ENCODE measurements around the gene RAB10. TPM values are rescaled to one million over a fixed set of nuclear protein-coding genes. Genes with fewer than 3 reads are reported as not detected.
"Not testable (repeated sequence)": the region's sequence is repeated elsewhere in the genome, so short reads cannot be mapped to it uniquely, and the experiment has no call there.

RAB10 gene
- total RNA-seq, 1 donor from 2014 or later = 192 TPM

- Histone ChIP-seq H3K27me3 (ENCODE audit: insufficient read depth, low read length) (no peaks in the 10 kb centered on the region), H3K9me3 (ENCODE audit: insufficient read depth, low read depth, low read length) (no peaks in the 10 kb centered on the region), H3K27ac (ENCODE audit: low read depth, low read length) (no peak overlapping the region), H3K9ac (ENCODE audit: low read length) (no peak overlapping the region), H3K4me3 (ENCODE audit: insufficient read depth, low read depth, low read length) (no peak overlapping the region), H2AFZ (ENCODE audit: low read depth, low read length) (no peak overlapping the region), H3K79me2 (ENCODE audit: insufficient read depth, low read length) (peaks cover 93% of the 10 kb centered on the region), H4K20me1 (ENCODE audit: insufficient read depth, low read length) (peaks cover 92% of the 10 kb centered on the region), H3K4me1 (ENCODE audit: insufficient read depth, low read length) (peaks cover 7% of the 10 kb centered on the region), H3K36me3 (ENCODE audit: insufficient read depth, low read length) (no peaks in the 10 kb centered on the region), H3K4me2 (ENCODE audit: low read length) (no peak overlapping the region)
- TF ChIP-seq CTCF (IDR thresholded peaks at IDR 0.05; ENCODE audit: insufficient read depth, low read depth, low read length) = peak; percentile 82
- no peak for TF ChIP-seq EZH2 (IDR thresholded peaks at IDR 0.05; ENCODE audit: insufficient read depth, low read length)
- Mint-ChIP-seq H3K4me1 (ENCODE audit: low read depth, unreplicated experiment) (peaks cover 17% of the 10 kb centered on the region), H3K9me3 (ENCODE audit: unreplicated experiment) (peaks cover 3% of the 10 kb centered on the region), H3K27me3 (ENCODE audit: low read depth, unreplicated experiment) (no peaks in the 10 kb centered on the region), H3K36me3 (ENCODE audit: low read depth, unreplicated experiment) (peaks cover 9% of the 10 kb centered on the region), H3K27ac (ENCODE audit: unreplicated experiment) (no peak overlapping the region), H3K4me3 (ENCODE audit: unreplicated experiment) (no peak overlapping the region)
- FAIRE-seq = no peak
- DNase-seq (ENCODE audit: low read depth) = no peak
Observed at GRCh38 chr2:26088038-26088643, 54.3 kb downstream of the RAB10 start.

GRCh38 chr2:26088931-26089330 is 55.0 kb downstream of the RAB10 start:
- not testable (repeated sequence) for H3K27ac ChIP-seq (ENCODE audit: low read depth, low read length); FAIRE-seq; H2AFZ ChIP-seq (ENCODE audit: low read depth, low read length); H3K4me3 ChIP-seq (ENCODE audit: insufficient read depth, low read depth, low read length); H3K4me1 ChIP-seq (ENCODE audit: insufficient read depth, low read length); H3K27ac Mint-ChIP-seq (ENCODE audit: unreplicated experiment); H3K4me2 ChIP-seq (ENCODE audit: low read length); H3K36me3 ChIP-seq (ENCODE audit: insufficient read depth, low read length); H3K4me3 Mint-ChIP-seq (ENCODE audit: unreplicated experiment); H3K27me3 ChIP-seq (ENCODE audit: insufficient read depth, low read length); DNase-seq (ENCODE audit: low read depth); H3K9me3 ChIP-seq (ENCODE audit: insufficient read depth, low read depth, low read length); H3K27me3 Mint-ChIP-seq (ENCODE audit: low read depth, unreplicated experiment); H3K9me3 Mint-ChIP-seq (ENCODE audit: unreplicated experiment); H3K9ac ChIP-seq (ENCODE audit: low read length); H3K36me3 Mint-ChIP-seq (ENCODE audit: low read depth, unreplicated experiment)
- H4K20me1 ChIP-seq (ENCODE audit: insufficient read depth, low read length) = peaks cover 92% of the 10 kb centered on the region
- peaks cover 94% of the 10 kb centered on the region for H3K79me2 ChIP-seq (ENCODE audit: insufficient read depth, low read length)
- peaks cover 17% of the 10 kb centered on the region for H3K4me1 Mint-ChIP-seq (ENCODE audit: low read depth, unreplicated experiment)

GRCh38 chr2:26089337-26089736 is 55.5 kb downstream of the RAB10 start:
- no peaks in the 10 kb centered on the region for H3K27me3 ChIP-seq (ENCODE audit: insufficient read depth, low read length)
- Mint-ChIP-seq H3K27me3 (ENCODE audit: low read depth, unreplicated experiment) (no peaks in the 10 kb centered on the region), H3K4me1 (ENCODE audit: low read depth, unreplicated experiment) (peaks cover 17% of the 10 kb centered on the region), H3K9me3 (ENCODE audit: unreplicated experiment) (no peaks in the 10 kb centered on the region), H3K27ac (ENCODE audit: unreplicated experiment) (no peak overlapping the region), H3K36me3 (ENCODE audit: low read depth, unreplicated experiment) (peaks cover 6% of the 10 kb centered on the region), H3K4me3 (ENCODE audit: unreplicated experiment) (no peak overlapping the region)
- peaks cover 7% of the 10 kb centered on the region for H3K4me1 ChIP-seq (ENCODE audit: insufficient read depth, low read length)
- no peaks in the 10 kb centered on the region for H3K36me3 ChIP-seq (ENCODE audit: insufficient read depth, low read length)
- no peak overlapping the region for H3K27ac ChIP-seq (ENCODE audit: low read depth, low read length)
- peaks cover 94% of the 10 kb centered on the region for H3K79me2 ChIP-seq (ENCODE audit: insufficient read depth, low read length)
- no peak overlapping the region for H3K9ac ChIP-seq (ENCODE audit: low read length)
- no peaks in the 10 kb centered on the region for H3K9me3 ChIP-seq (ENCODE audit: insufficient read depth, low read depth, low read length)
- DNase-seq (ENCODE audit: low read depth) (no peak), FAIRE-seq (no peak)
- no peak overlapping the region for H2AFZ ChIP-seq (ENCODE audit: low read depth, low read length)
- no peak overlapping the region for H3K4me3 ChIP-seq (ENCODE audit: insufficient read depth, low read depth, low read length)
- H4K20me1 ChIP-seq (ENCODE audit: insufficient read depth, low read length) = peaks cover 90% of the 10 kb centered on the region
- no peak overlapping the region for H3K4me2 ChIP-seq (ENCODE audit: low read length)
- TF ChIP-seq EZH2 (IDR thresholded peaks at IDR 0.05; ENCODE audit: insufficient read depth, low read length) = no peak
- TF ChIP-seq CTCF (IDR thresholded peaks at IDR 0.05; ENCODE audit: insufficient read depth, low read depth, low read length) = no peak

Measured in astrocyte (in vitro differentiated cells and primary cell).